Ishikawa (cell line): Measurements from ENCODE around the gene CHMP6.

Source experiments
- EP300 ChIP-seq: IDR thresholded peaks from 2 replicates; pipeline ENCODE4 v1.6.1; 2012; ENCODE audit warnings: borderline replicate concordance
- MAX ChIP-seq: IDR thresholded peaks from 2 replicates; pipeline ENCODE4 v1.6.1; 2012
- REST ChIP-seq: IDR thresholded peaks from 2 replicates; pipeline ENCODE4 v1.6.1; 2012; ENCODE audit warnings: low read depth, mild to moderate bottlenecking
- TAF1 ChIP-seq: IDR thresholded peaks from 2 replicates; pipeline ENCODE4 v1.6.1; 2012; ENCODE audit warnings: low read depth, mild to moderate bottlenecking
- TEAD4 ChIP-seq: IDR thresholded peaks from 2 replicates; pipeline ENCODE4 v1.6.1; 2012
- YY1 ChIP-seq: IDR thresholded peaks from 2 replicates; pipeline ENCODE4 v1.6.1; 2012; ENCODE audit warnings: low read depth
- ZBTB7A ChIP-seq: IDR thresholded peaks from 2 replicates; pipeline ENCODE4 v1.6.1; 2012; ENCODE audit warnings: low read depth

- TF ChIP-seq TAF1, result no peak
- TF ChIP-seq REST, result no peak
- no peak for TF ChIP-seq EP300
- TF ChIP-seq YY1, result no peak
- TF ChIP-seq MAX, result no peak
- TF ChIP-seq TEAD4, result no peak
- no peak for TF ChIP-seq ZBTB7A
Measured at GRCh38 chr17:81032641-81033480, 41.2 kb downstream of the CHMP6 start.
